KMS-11 (cell line): Measurements from ENCODE around the gene TRAF1.
A peak's percentile ranks its signal among the peaks of the same experiment; 100 is the strongest.

ENCODE experiments used
- H2AFZ ChIP-seq: fragments of 200-600 bp; sonication (generic); 2 replicates; pipeline ENCODE4 v1.6.1; 2016; ENCODE audit warnings: antibody characterized with exemption, mixed run types, low read depth
- H3K27ac ChIP-seq: fragments of 200-600 bp; sonication (generic); 2 replicates; pipeline ENCODE4 v1.6.1; 2016; ENCODE audit warnings: mild to moderate bottlenecking, mixed run types
- H3K27me3 ChIP-seq: fragments of 200-600 bp; sonication (generic); 2 replicates; pipeline ENCODE4 v1.6.1; 2017; ENCODE audit warnings: mild to moderate bottlenecking, low read depth, mixed run types, moderate library complexity; ENCODE audit not compliant: insufficient read depth
- H3K36me3 ChIP-seq: fragments of 200-600 bp; sonication (generic); 2 replicates; pipeline ENCODE4 v1.6.1; 2017; ENCODE audit warnings: mild to moderate bottlenecking, mixed run types; ENCODE audit not compliant: insufficient read depth
- H3K4me1 ChIP-seq: fragments of 200-600 bp; sonication (generic); 2 replicates; pipeline ENCODE4 v1.6.1; 2016; ENCODE audit warnings: mild to moderate bottlenecking, low read depth, mixed run types; ENCODE audit not compliant: poor library complexity, severe bottlenecking
- H3K4me2 ChIP-seq: fragments of 200-600 bp; sonication (generic); 2 replicates; pipeline ENCODE4 v1.7.0; 2016; ENCODE audit warnings: mild to moderate bottlenecking, mixed run types
- H3K4me3 ChIP-seq: fragments of 200-600 bp; sonication (generic); IDR thresholded peaks from 2 replicates; pipeline ENCODE4 v1.6.1; 2017; ENCODE audit warnings: low read depth, low read length, mixed read lengths; ENCODE audit not compliant: insufficient read depth
- H3K79me2 ChIP-seq: fragments of 200-600 bp; sonication (generic); 2 replicates; pipeline ENCODE4 v1.6.1; 2016; ENCODE audit warnings: low read depth, mixed run types; ENCODE audit not compliant: insufficient read depth
- H3K9ac ChIP-seq: fragments of 200-600 bp; sonication (generic); 2 replicates; pipeline ENCODE4 v1.6.1; 2016; ENCODE audit warnings: mild to moderate bottlenecking, mixed run types
- H4K20me1 ChIP-seq: fragments of 200-600 bp; sonication (generic); 2 replicates; pipeline ENCODE4 v1.6.1; 2016; ENCODE audit warnings: mild to moderate bottlenecking, mixed run types; ENCODE audit not compliant: insufficient read depth
- CTCF ChIP-seq: fragments of 200-600 bp; sonication (generic); conservative IDR thresholded peaks from 2 replicates; pipeline ENCODE4 v1.6.1; 2017; ENCODE audit warnings: low read depth, mild to moderate bottlenecking, antibody characterized with exemption, low read length, moderate library complexity, mixed read lengths

The TRAF1 gene

GRCh38 chr9:120899490-120900068 is 27.0 kb downstream of the TRAF1 start:
- no peak overlapping the region for H3K4me3 ChIP-seq
- no peaks in the 10 kb centered on the region for H4K20me1 ChIP-seq
- no peak overlapping the region for H3K9ac ChIP-seq
- no peaks in the 10 kb centered on the region for H3K79me2 ChIP-seq
- no peaks in the 10 kb centered on the region for H3K27me3 ChIP-seq
- no peak overlapping the region for H3K4me2 ChIP-seq
- no peak overlapping the region for H2AFZ ChIP-seq
- TF ChIP-seq CTCF = no peak
- no peak overlapping the region for H3K27ac ChIP-seq
- H3K36me3 ChIP-seq = no peaks in the 10 kb centered on the region
- H3K4me1 ChIP-seq = peaks cover 49% of the 10 kb centered on the region

GRCh38 chr9:120898396-120898795 is 28.2 kb downstream of the TRAF1 start:
- Histone ChIP-seq H3K4me1 (peaks cover 48% of the 10 kb centered on the region), H3K27me3 (no peaks in the 10 kb centered on the region), H2AFZ (no peak overlapping the region), H4K20me1 (no peaks in the 10 kb centered on the region), H3K9ac (no peak overlapping the region), H3K36me3 (no peaks in the 10 kb centered on the region), H3K4me2 (peak overlapping the region; percentile 84; the same call in 1 of the 2 replicates), H3K79me2 (no peaks in the 10 kb centered on the region), H3K4me3 (no peak overlapping the region), H3K27ac (no peak overlapping the region)
- no peak for TF ChIP-seq CTCF

- TF ChIP-seq CTCF = no peak
- Histone ChIP-seq H3K4me1 (peaks cover 73% of the 10 kb centered on the region), H4K20me1 (no peaks in the 10 kb centered on the region), H3K79me2 (no peaks in the 10 kb centered on the region), H3K36me3 (no peaks in the 10 kb centered on the region), H3K4me3 (no peak overlapping the region), H3K27ac (no peak overlapping the region; the same call in 1 of the 2 replicates), H3K9ac (no peak overlapping the region), H3K4me2 (no peak overlapping the region), H3K27me3 (no peaks in the 10 kb centered on the region), H2AFZ (no peak overlapping the region)
Measured at GRCh38 chr9:120895951-120896350, 30.6 kb downstream of the TRAF1 start.

GRCh38 chr9:120894321-120895148 is 32.1 kb downstream of the TRAF1 start:
- Histone ChIP-seq H3K9ac (no peak overlapping the region; the same call in 1 of the 2 replicates), H3K4me1 (peaks cover 87% of the 10 kb centered on the region), H2AFZ (no peak overlapping the region), H3K4me3 (no peak overlapping the region), H3K79me2 (no peaks in the 10 kb centered on the region), H3K27ac (peak overlapping the region; percentile 94), H4K20me1 (no peaks in the 10 kb centered on the region), H3K4me2 (peak overlapping the region; percentile 77; the same call in 1 of the 2 replicates), H3K36me3 (no peaks in the 10 kb centered on the region), H3K27me3 (no peaks in the 10 kb centered on the region)
- TF ChIP-seq CTCF = no peak
